GM23338 (cell line): ENCODE data around the gene COPS2. TPM values are rescaled to one million over a fixed set of nuclear protein-coding genes. Genes with fewer than 3 reads are reported as not detected.

Source experiments
- ATAC-seq: fragments of 200-7000 bp; cut with Tn5 transposase; 3 replicates; pipeline ENCODE4 v1.9.1; 2020
- DNase-seq: peaks from one replicate; pipeline ENCODE4 v3.0.0-alpha.2; 2015; ENCODE audit warnings: low spot score
- H2AFZ ChIP-seq: fragments of 200-600 bp; sonication (generic); 2 replicates; pipeline ENCODE4 v1.8.0; 2016; ENCODE audit warnings: antibody characterized with exemption, mild to moderate bottlenecking, moderate library complexity
- H3F3A ChIP-seq: fragments of 200-600 bp; sonication (generic); replicated peaks from 2 replicates; pipeline ENCODE4 v1.8.0; 2017; ENCODE audit warnings: antibody characterized with exemption, mixed run types, low read depth
- H3K27ac ChIP-seq: fragments of 200-600 bp; sonication (generic); 2 replicates; pipeline ENCODE4 v1.6.1; 2016; ENCODE audit warnings: low read depth
- H3K27me3 ChIP-seq: fragments of 200-600 bp; sonication (generic); 2 replicates; pipeline ENCODE4 v1.8.0; 2016; ENCODE audit warnings: mild to moderate bottlenecking, mixed run types, moderate library complexity; ENCODE audit not compliant: insufficient read depth
- H3K36me3 ChIP-seq: fragments of 200-600 bp; sonication (generic); 2 replicates; pipeline ENCODE4 v1.8.0; 2016; ENCODE audit warnings: mild to moderate bottlenecking; ENCODE audit not compliant: insufficient read depth
- H3K4me1 ChIP-seq: fragments of 200-600 bp; sonication (generic); 2 replicates; pipeline ENCODE4 v1.8.0; 2016; ENCODE audit warnings: mild to moderate bottlenecking, moderate library complexity; ENCODE audit not compliant: insufficient read depth
- H3K4me2 ChIP-seq: fragments of 200-600 bp; sonication (generic); 2 replicates; pipeline ENCODE4 v1.7.1; 2017; ENCODE audit warnings: mixed run types
- H3K4me3 ChIP-seq: fragments of 200-600 bp; sonication (generic); 2 replicates; pipeline ENCODE4 v1.6.1; 2016; ENCODE audit warnings: mixed run types
- H3K79me2 ChIP-seq: fragments of 200-600 bp; sonication (generic); replicated peaks from 2 replicates; pipeline ENCODE4 v1.8.0; 2017; ENCODE audit warnings: mild to moderate bottlenecking; ENCODE audit not compliant: insufficient read depth
- H3K9me2 ChIP-seq: fragments of 200-600 bp; sonication (generic); 2 replicates; pipeline ENCODE4 v1.8.0; 2017; ENCODE audit not compliant: insufficient read depth
- H4K20me1 ChIP-seq: fragments of 200-600 bp; sonication (generic); replicated peaks from 2 replicates; pipeline ENCODE4 v1.8.0; 2017; ENCODE audit warnings: mild to moderate bottlenecking; ENCODE audit not compliant: insufficient read depth
- H3K27ac Mint-ChIP-seq: 2 replicates; pipeline ENCODE4 v1.8.0; 2020; ENCODE audit warnings: inconsistent platforms, mild to moderate bottlenecking, moderate library complexity, mixed read lengths
- H3K27me3 Mint-ChIP-seq: 3 replicates; pipeline ENCODE4 v1.8.0; 2022; ENCODE audit warnings: low read depth, mild to moderate bottlenecking, moderate library complexity, mixed read lengths, inconsistent platforms; ENCODE audit not compliant: insufficient read depth, poor library complexity
- H3K36me3 Mint-ChIP-seq: 3 replicates; pipeline ENCODE4 v1.8.0; 2021; ENCODE audit warnings: low read depth, mild to moderate bottlenecking, inconsistent platforms, moderate library complexity, mixed read lengths
- H3K4me1 Mint-ChIP-seq: 3 replicates; pipeline ENCODE4 v1.8.0; 2020; ENCODE audit warnings: mild to moderate bottlenecking, inconsistent platforms, mixed read lengths
- H3K4me3 Mint-ChIP-seq: 3 replicates; pipeline ENCODE4 v1.8.0; 2021; ENCODE audit warnings: moderate library complexity, mild to moderate bottlenecking, inconsistent platforms, mixed read lengths
- H3K9me3 Mint-ChIP-seq: 3 replicates; pipeline ENCODE4 v1.8.0; 2020; ENCODE audit warnings: moderate library complexity, mild to moderate bottlenecking, inconsistent platforms, mixed read lengths
- CTCF ChIP-seq, 2 experiments: fragments of 200-600 bp in 1 of 2; sonication (generic) in 1 of 2; conservative IDR thresholded peaks; 2 replicates each; pipeline versions ENCODE4 v1.5.1 to v1.6.1; 2016 to 2017; ENCODE audit warnings: antibody characterized with exemption in 2 of 2, low read depth in 2 of 2, mild to moderate bottlenecking in 2 of 2, moderate library complexity in 1 of 2
- POLR2AphosphoS5 ChIP-seq: IDR thresholded peaks from 2 replicates; pipeline ENCODE4 v1.6.1; 2016; ENCODE audit warnings: antibody characterized with exemption, low read depth
- REST ChIP-seq: IDR thresholded peaks from one replicate; pipeline ENCODE4 v1.6.1; 2018; ENCODE audit warnings: antibody characterized with exemption; ENCODE audit not compliant: unreplicated experiment
- STAT1 ChIP-seq: IDR thresholded peaks from one replicate; pipeline ENCODE4 v1.6.1; 2016; ENCODE audit warnings: antibody characterized with exemption; ENCODE audit not compliant: unreplicated experiment
- ZNF462 ChIP-seq: fragments of 250-450 bp; sonication (Bioruptor Pico); IDR thresholded peaks from 2 replicates; pipeline ENCODE4 v1.5.0; 2020; ENCODE audit warnings: mild to moderate bottlenecking, moderate library complexity
- polyA plus RNA-seq: library from polyadenylated mRNA; unstranded; fragments of >200 nt; fragmentation: Nextera tagmentation; extraction: Ambion mirVana; gene quantifications from 2 replicates; pipeline ENCODE4 v1.2.1, GENCODE V29; 2016
- total RNA-seq: library from RNA; depleted of rRNA; stranded (reverse); fragments of >200 nt; shearing (Covaris generic); gene quantifications from 2 replicates; pipeline ENCODE4 v1.2.3, GENCODE V29; 2014

Gene COPS2
- total and polyA plus RNA-seq, 2 experiments from 2014 or later = 38.7 to 67.3 TPM

DNA sequence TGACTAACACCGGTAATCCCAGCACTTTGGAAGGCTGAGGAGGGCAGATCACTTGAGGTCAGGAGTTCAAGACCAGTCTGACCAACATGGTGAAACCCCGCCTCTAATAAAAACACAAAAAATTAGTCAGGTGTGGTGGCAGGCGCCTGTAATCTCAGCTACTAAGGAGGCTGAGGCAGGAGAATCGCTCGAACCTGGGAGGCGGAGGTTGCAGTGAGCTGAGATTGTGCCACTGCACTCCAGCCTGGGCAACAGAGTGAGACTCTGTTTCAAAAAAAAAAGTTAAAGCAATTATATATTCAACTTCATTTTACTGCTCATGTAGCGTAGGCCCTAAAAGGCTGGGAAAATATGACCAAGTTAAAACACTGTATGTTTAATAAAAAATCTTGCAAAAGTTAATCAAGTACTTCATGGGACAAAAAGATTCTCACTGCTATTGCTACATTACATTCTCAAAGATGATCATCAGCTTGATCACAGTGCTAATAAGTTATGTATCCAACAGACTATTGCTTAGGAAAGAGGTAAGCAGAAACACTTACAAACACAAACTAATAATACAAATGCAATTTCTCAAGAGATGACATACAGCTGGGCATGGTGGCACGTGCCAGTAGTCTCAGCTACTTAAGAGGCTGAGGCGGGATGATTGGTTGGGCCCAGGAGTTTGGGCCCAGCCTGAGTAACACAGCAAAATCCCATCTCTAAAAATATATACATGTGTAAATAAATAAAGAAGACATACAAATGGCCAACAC is 2.7 kb downstream of the COPS2 start:
- H3K9me3 Mint-ChIP-seq = no peaks in the 10 kb centered on the region
- no peak overlapping the region for H3K4me3 Mint-ChIP-seq
- H3K27ac Mint-ChIP-seq = no peak overlapping the region
- Histone ChIP-seq H3K4me3 (no peak overlapping the region), H3K36me3 (no peaks in the 10 kb centered on the region), H4K20me1 (peaks cover 13% of the 10 kb centered on the region), H3K27ac (no peak overlapping the region), H3K9me2 (no peaks in the 10 kb centered on the region), H3K27me3 (no peaks in the 10 kb centered on the region), H3K79me2 (peaks cover 87% of the 10 kb centered on the region), H3F3A (no peaks in the 10 kb centered on the region; the same call in 1 of the 2 replicates), H3K4me2 (no peak overlapping the region), H3K4me1 (peaks cover 17% of the 10 kb centered on the region), H2AFZ (no peak overlapping the region)
- no peaks in the 10 kb centered on the region for H3K27me3 Mint-ChIP-seq
- H3K36me3 Mint-ChIP-seq = no peaks in the 10 kb centered on the region
- TF ChIP-seq STAT1 = no peak
- TF ChIP-seq POLR2AphosphoS5 = no peak
- TF ChIP-seq REST = no peak
- TF ChIP-seq ZNF462 (CRISPR knock-in tag) = no peak
- no peak for TF ChIP-seq CTCF (conservative IDR thresholded peaks at IDR 0.05; ENCODE audit: low read depth in 2 of 2)
- ATAC-seq (no peak), DNase-seq (no peak)
- peaks cover 28% of the 10 kb centered on the region for H3K4me1 Mint-ChIP-seq
